ENCODE results near the gene RIMOC1. TPM values are rescaled to one million over a fixed set of nuclear protein-coding genes. Genes with fewer than 3 reads are reported as not detected.
A peak's percentile ranks its signal among the peaks of the same experiment; 100 is the strongest.

Gene RIMOC1
- total and polyA plus RNA-seq, 7 donors = 2.1 to 9.7 (median 6.8) TPM

DNA sequence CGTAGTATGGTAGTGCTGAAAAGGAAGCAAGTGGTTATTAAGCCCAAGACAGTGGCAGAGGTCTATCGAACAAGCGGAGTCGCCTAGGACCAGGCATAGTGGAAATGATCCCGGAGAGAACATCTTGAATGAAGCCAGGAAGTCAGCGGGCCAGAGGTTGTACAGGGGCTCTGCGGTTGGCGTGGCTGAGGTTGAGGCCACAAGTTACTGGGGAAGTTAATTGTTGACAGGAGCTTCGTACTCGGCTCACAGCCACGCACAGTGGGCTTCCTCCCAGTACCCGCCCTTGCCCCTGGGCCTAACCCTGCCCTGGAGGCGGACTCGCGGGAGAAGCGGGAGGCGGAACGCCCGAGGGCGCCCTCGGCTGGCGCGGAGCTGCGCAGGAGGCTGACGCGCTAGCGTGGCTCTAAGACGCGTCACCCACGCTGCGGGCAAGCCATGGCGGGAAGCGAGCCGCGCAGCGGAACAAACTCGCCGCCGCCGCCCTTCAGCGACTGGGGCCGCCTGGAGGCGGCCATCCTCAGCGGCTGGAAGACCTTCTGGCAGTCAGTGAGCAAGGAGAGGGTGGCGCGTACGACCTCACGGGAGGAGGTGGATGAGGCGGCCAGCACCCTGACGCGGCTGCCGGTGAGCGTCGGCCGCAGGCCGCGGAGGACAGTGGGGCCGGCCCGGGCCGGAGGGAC lies 20.9 kb downstream of the RIMOC1 start, which contains the start of gene FBXO4:
Gene FBXO4 (plus strand): TSS at position 410 of the 683 bp plus-strand sequence. CDS start 29 bp downstream, at position 439.
- intact Hi-C loops (cut with DNase I) = loop anchor here (5.0 to 10.0 kb wide), 3 partner anchors 68 to 840 kb away; partner anchors contain the start of gene GHR (in 1 of the 2)
- H3K4me1 ChIP-seq = peaks cover 16% of the 10 kb centered on the region
- peak within 1 kb of the TSS; percentile 93 for H3K27ac ChIP-seq
- TF ChIP-seq, protein P1, sequence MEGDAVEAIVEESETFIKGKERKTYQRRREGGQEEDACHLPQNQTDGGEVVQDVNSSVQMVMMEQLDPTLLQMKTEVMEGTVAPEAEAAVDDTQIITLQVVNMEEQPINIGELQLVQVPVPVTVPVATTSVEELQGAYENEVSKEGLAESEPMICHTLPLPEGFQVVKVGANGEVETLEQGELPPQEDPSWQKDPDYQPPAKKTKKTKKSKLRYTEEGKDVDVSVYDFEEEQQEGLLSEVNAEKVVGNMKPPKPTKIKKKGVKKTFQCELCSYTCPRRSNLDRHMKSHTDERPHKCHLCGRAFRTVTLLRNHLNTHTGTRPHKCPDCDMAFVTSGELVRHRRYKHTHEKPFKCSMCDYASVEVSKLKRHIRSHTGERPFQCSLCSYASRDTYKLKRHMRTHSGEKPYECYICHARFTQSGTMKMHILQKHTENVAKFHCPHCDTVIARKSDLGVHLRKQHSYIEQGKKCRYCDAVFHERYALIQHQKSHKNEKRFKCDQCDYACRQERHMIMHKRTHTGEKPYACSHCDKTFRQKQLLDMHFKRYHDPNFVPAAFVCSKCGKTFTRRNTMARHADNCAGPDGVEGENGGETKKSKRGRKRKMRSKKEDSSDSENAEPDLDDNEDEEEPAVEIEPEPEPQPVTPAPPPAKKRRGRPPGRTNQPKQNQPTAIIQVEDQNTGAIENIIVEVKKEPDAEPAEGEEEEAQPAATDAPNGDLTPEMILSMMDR (IDR thresholded peaks at IDR 0.05) = peak; percentile 59
- H3K27me3 ChIP-seq (ENCODE audit: insufficient read depth in 3 of 3, low read length in 2 of 3) = no peaks in the 10 kb centered on the region
- 1 to 2% (median 1%) methylated on average over 47 to 60 of the region's 60 CpGs for WGBS, 3 donors
- peak; percentile 89 to 94 for DNase-seq
- H3K36me3 ChIP-seq (ENCODE audit: insufficient read depth in 1 of 2, low read depth in 1 of 2) = peaks cover 0 to 18% of the 10 kb centered on the region in 2 donors
- H3K4me3 ChIP-seq = peak within 1 kb of the TSS; percentile 80
- H3K9me3 ChIP-seq = no peaks in the 10 kb centered on the region
- peak; percentile 97 to 99 (median 99) for ATAC-seq

DNA sequence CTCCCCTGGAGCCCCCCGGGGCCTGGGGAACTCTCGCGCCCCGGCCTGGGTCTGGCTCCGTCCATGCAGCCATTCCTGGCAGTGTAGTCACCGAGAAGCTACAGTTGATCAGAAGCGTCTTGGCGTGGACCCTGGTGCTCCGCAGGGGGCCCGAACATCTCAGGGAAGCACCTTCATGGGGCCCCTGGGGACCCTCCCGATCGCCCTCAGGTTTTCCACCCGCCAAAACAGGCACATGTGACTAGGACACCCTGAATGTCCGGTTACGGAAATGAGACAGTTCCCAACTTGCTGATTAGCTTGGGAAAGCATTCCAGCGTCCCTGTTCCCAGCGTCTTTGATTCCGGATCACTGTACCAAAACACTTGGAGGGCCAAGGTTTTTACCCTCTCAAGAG lies 21.4 kb downstream of the RIMOC1 start:
- TF ChIP-seq, protein P1 (IDR thresholded peaks at IDR 0.05) = no peak
- Histone ChIP-seq H3K27me3 (ENCODE audit: insufficient read depth in 3 of 3, low read length in 2 of 3) (no peaks in the 10 kb centered on the region), H3K9me3 (no peaks in the 10 kb centered on the region), H3K36me3 (ENCODE audit: insufficient read depth in 1 of 2, low read depth in 1 of 2) (peaks cover 0 to 18% of the 10 kb centered on the region in 2 donors), H3K4me3 (peak overlapping the region; percentile 80), H3K4me1 (peaks cover 16% of the 10 kb centered on the region), H3K27ac (peak overlapping the region; percentile 93)
- ATAC-seq (peak in 1 of 4 donors; percentile 65), DNase-seq (peak; percentile 39 to 67)
- WGBS, 3 donors = 0 to 1% (median 0%) methylated on average over 18 of the region's 18 CpGs
- intact Hi-C loops (cut with DNase I) = loop anchor here (5.0 to 10.0 kb wide), 3 partner anchors 68 to 839 kb away; partner anchors contain the start of gene GHR (in 1 of the 2)

DNA sequence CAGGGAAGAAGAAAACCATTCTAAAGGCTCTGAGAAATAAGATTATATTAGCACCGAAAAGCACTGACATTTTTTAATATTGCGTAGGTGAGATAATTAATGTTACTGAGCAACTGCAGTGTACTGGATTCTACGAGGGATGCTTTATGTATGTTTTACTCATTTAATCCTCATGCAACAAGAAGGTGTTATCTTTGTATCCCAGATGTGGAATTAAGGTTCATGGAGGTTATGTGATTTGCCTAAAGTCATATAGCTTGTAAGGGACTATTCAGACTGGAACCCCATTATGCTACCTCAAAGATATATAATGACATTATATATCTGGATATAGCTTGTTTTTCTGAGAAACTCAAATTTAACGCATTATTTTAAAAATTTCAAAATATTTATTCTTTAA lies 23.5 kb downstream of the RIMOC1 start:
- TF ChIP-seq, protein P1 (IDR thresholded peaks at IDR 0.05) = no peak
- intact Hi-C loops (cut with DNase I) = loop anchor here (5.0 to 10.0 kb wide), 3 partner anchors 70 to 837 kb away; partner anchors contain the start of gene GHR (in 1 of the 2)
- Histone ChIP-seq H3K4me3 (no peak overlapping the region), H3K9me3 (no peaks in the 10 kb centered on the region), H3K36me3 (ENCODE audit: insufficient read depth in 1 of 2, low read depth in 1 of 2) (peaks cover 0 to 29% of the 10 kb centered on the region in 2 donors), H3K27ac (no peak overlapping the region), H3K27me3 (ENCODE audit: insufficient read depth in 3 of 3, low read length in 2 of 3) (no peaks in the 10 kb centered on the region), H3K4me1 (peaks cover 5% of the 10 kb centered on the region)
- no peak for DNase-seq
- 90 to 96% (median 95%) methylated on average over 4 of the region's 4 CpGs for WGBS, 3 donors
- ATAC-seq = no peak

DNA sequence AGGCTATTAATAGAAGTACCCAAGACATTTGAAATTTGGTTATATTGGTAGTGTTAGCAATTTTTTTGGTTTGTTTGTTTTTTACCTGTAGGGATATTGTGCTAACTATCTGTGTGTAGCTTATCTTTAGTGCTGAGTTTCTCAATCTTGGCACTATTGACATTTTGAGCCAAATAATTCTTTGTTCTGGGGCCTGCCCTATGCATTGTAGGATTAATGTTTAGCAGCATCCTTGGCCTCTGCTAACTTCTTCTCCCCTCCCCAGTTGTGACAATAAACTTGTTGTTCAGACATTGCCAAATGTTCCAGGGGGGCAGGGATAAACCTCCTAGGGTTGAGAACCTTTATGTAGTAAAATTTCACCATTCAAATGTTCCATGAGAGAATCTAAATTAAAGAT lies 24.9 kb downstream of the RIMOC1 start:
- H3K36me3 ChIP-seq (ENCODE audit: insufficient read depth in 1 of 2, low read depth in 1 of 2) = peaks cover 0 to 37% of the 10 kb centered on the region in 2 donors
- ATAC-seq = no peak
- intact Hi-C loops (cut with DNase I) = loop anchor here (5.0 to 10.0 kb wide), 3 partner anchors 72 to 836 kb away; partner anchors contain the start of gene GHR (in 1 of the 2)

More for the DNA sequence above, 24.9 kb downstream of the RIMOC1 start:
- H3K4me3 ChIP-seq = no peak overlapping the region
- TF ChIP-seq, protein P1 (IDR thresholded peaks at IDR 0.05) = no peak
- H3K9me3 ChIP-seq = no peaks in the 10 kb centered on the region
- H3K27me3 ChIP-seq (ENCODE audit: insufficient read depth in 3 of 3, low read length in 2 of 3) = no peaks in the 10 kb centered on the region
- peaks cover 5% of the 10 kb centered on the region for H3K4me1 ChIP-seq
- DNase-seq = no peak
- H3K27ac ChIP-seq = no peak overlapping the region
